ENCODE measurements around the gene SPATA17.

DNA sequence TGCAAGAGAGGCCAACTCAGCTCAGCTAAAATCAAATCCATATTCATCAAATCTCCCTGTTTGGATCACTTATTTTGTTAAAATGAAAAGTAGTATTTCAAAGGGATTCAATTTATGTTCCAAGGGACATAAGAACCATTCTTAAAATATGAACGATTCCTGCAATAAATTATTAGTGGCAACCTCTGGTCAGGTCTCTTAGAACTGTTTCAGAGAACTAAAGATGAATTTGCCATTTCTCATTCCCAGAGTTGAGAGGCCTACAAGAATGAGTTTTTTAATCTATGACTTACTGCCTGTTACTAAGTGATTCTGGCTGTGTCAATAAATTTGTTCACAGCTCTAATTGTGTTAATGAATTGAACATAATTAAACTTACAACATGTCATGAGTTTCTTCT is 268.5 kb downstream of the SPATA17 start:
- TF ChIP-seq, protein P1, sequence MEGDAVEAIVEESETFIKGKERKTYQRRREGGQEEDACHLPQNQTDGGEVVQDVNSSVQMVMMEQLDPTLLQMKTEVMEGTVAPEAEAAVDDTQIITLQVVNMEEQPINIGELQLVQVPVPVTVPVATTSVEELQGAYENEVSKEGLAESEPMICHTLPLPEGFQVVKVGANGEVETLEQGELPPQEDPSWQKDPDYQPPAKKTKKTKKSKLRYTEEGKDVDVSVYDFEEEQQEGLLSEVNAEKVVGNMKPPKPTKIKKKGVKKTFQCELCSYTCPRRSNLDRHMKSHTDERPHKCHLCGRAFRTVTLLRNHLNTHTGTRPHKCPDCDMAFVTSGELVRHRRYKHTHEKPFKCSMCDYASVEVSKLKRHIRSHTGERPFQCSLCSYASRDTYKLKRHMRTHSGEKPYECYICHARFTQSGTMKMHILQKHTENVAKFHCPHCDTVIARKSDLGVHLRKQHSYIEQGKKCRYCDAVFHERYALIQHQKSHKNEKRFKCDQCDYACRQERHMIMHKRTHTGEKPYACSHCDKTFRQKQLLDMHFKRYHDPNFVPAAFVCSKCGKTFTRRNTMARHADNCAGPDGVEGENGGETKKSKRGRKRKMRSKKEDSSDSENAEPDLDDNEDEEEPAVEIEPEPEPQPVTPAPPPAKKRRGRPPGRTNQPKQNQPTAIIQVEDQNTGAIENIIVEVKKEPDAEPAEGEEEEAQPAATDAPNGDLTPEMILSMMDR (IDR thresholded peaks at IDR 0.05 in 8 of 11, conservative IDR thresholded peaks at IDR 0.05 in 3 of 11) = no peak
- no peak for TF ChIP-seq POLR2A (IDR thresholded peaks at IDR 0.05)

All from spleen (tissue), 7 donors.